T-helper 17 cell (primary cell): ENCODE measurements around the gene SKI. TPM values are rescaled to one million over a fixed set of nuclear protein-coding genes. Genes with fewer than 3 reads are reported as not detected.
"Not testable (repeated sequence)": the region's sequence is repeated elsewhere in the genome, so short reads cannot be mapped to it uniquely, and the experiment has no call there.

Source experiments
- ATAC-seq: fragments of 150-1000 bp; cut with Tn5 transposase; 2 replicates; pipeline ENCODE4 v1.10.0; 2021; ENCODE audit warnings: mild to moderate bottlenecking, moderate library complexity
- DNase-seq, 3 donors: peaks; one replicate each; pipeline versions ENCODE4 v3.0.0 to v3.0.0-alpha.2; 2020 to 2021
- H3K9me3 ChIP-seq: one replicate; pipeline ENCODE4 v1.7.0; 2013; ENCODE audit warnings: low read length, mild to moderate bottlenecking; ENCODE audit not compliant: control insufficient read depth, poor library complexity, severe bottlenecking
- H3K27ac Mint-ChIP-seq: one replicate; pipeline ENCODE4 v1.8.0; 2022; ENCODE audit warnings: mild to moderate bottlenecking, moderate library complexity, mixed read lengths
- H3K27me3 Mint-ChIP-seq: one replicate; pipeline ENCODE4 v1.8.0; 2022; ENCODE audit warnings: mixed read lengths
- H3K36me3 Mint-ChIP-seq: one replicate; pipeline ENCODE4 v1.8.0; 2022; ENCODE audit warnings: low read depth, mixed read lengths
- H3K4me1 Mint-ChIP-seq: one replicate; pipeline ENCODE4 v1.8.0; 2022; ENCODE audit warnings: mild to moderate bottlenecking, mixed read lengths
- H3K4me3 Mint-ChIP-seq: one replicate; pipeline ENCODE4 v1.8.0; 2022; ENCODE audit warnings: mild to moderate bottlenecking, moderate library complexity, mixed read lengths
- total RNA-seq, 4 donors: library from RNA in 2 of 4; stranded (reverse) in 2 of 4; gene quantifications; one replicate each; pipeline ENCODE4 v1.2.3 and lab custom pipeline; 2022 to 2026

SKI gene
- total RNA-seq, 2 donors from 2014 or later, result 183 to 215 TPM

DNA sequence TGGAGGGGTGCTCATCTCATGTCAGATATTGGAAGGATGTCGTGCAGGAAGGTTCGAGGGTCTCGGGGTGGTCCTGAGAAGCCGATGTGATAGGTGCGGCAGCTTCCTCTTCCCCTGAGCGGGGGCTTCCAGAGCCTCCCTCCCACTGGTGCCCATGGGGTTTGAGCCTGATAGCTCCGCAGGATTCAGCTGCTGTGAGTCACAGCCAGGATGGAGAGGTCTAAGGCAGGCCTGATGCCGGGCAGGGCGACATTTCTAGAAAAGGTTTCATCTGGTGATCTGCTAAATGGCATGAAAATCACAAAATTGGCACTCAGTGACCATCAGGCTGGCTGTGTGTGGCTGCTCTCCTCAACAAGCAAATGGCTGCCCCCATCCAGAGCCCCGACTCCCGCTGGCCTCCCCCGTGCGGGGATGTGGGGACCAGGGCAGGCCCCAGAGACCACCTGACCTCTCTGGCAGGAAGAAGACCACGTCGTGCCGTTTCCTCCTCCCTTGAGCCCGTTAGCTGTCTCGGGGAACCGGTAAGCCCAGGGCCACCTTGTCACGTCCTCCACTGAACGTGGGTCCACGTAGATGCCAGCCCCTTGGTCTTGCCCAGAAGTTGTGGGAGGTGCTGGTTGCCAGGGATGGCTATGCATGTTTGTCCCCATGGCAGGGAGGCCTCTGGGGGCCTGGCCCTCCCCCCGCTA, 66.1 kb downstream of the SKI start:
- peaks cover 2% of the 10 kb centered on the region for H3K36me3 Mint-ChIP-seq
- H3K27me3 Mint-ChIP-seq, result no peaks in the 10 kb centered on the region
- peak overlapping the region; percentile 96 for H3K27ac Mint-ChIP-seq

GRCh38 chr1:2294725-2295078, 66.6 kb downstream of the SKI start:
- H3K4me1 Mint-ChIP-seq, result peaks cover 54% of the 10 kb centered on the region
- no peaks in the 10 kb centered on the region for H3K9me3 ChIP-seq
- peaks cover 2% of the 10 kb centered on the region for H3K36me3 Mint-ChIP-seq
- H3K4me3 Mint-ChIP-seq, result peak overlapping the region; percentile 49
- DNase-seq, result no peak
- H3K27me3 Mint-ChIP-seq, result no peaks in the 10 kb centered on the region
- peak overlapping the region; percentile 86 for H3K27ac Mint-ChIP-seq
- ATAC-seq, result no peak

More for the DNA sequence above, 66.1 kb downstream of the SKI start:
- H3K4me3 Mint-ChIP-seq, result peak overlapping the region; percentile 72
- no peak for ATAC-seq
- H3K9me3 ChIP-seq, result no peaks in the 10 kb centered on the region
- DNase-seq, result no peak
- H3K4me1 Mint-ChIP-seq, result peaks cover 55% of the 10 kb centered on the region

DNA sequence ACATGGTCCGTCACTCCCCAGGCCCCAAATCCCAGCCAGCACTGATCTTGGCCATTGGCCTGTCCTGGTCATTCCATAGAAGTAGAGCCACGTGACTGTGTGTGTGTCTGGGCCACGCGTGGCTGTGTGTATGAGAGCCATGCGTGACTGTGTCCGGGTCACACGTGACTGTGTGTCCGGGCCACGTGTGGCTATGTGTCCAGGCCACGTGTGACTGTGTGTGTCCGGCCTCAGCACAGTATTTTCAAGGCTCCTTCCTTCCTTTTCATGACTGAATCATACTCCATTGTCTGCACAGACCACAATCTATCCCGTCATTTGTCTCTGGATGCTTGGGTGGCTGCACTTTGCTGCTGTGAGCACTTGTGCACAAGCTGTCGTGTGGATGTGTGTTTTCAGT, 67.4 kb downstream of the SKI start:
- Mint-ChIP-seq H3K4me1 (peaks cover 51% of the 10 kb centered on the region), H3K27me3 (no peaks in the 10 kb centered on the region), H3K4me3 (peak overlapping the region; percentile 66), H3K36me3 (peaks cover 2% of the 10 kb centered on the region), H3K27ac (peak overlapping the region; percentile 86)
- no peak for ATAC-seq
- no peaks in the 10 kb centered on the region for H3K9me3 ChIP-seq
- DNase-seq, result no peak

DNA sequence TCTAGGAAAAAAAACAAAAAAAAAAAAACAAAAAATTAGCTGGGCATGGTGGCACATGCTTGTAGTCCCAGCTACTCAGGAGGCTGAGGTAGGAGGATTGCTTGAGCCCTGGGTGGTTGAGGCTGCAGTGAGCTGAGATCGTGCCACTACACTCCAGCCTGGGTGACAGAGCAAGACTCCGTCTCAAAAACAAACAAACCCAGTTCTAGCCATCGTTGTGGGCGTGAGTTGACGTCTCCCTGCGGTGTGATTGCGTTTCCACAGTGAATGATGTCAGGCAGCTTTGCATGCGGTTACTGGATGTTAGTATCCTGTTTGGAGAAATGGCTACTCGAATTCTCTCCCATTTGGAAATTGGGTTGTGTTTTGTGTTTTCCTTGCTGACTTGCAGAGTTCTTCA, 68.1 kb downstream of the SKI start:
- ATAC-seq, H3K36me3 Mint-ChIP-seq, H3K9me3 ChIP-seq, DNase-seq, H3K27me3 Mint-ChIP-seq, H3K4me3 Mint-ChIP-seq: not testable (repeated sequence)
- Mint-ChIP-seq H3K27ac (peak overlapping the region; percentile 86), H3K4me1 (peaks cover 48% of the 10 kb centered on the region)

GRCh38 chr1:2296614-2297013, 68.5 kb downstream of the SKI start:
- no peaks in the 10 kb centered on the region for H3K9me3 ChIP-seq
- ATAC-seq (no peak), DNase-seq (no peak)
- no peak overlapping the region for H3K4me3 Mint-ChIP-seq
- H3K27ac Mint-ChIP-seq, result peak overlapping the region; percentile 86
- H3K4me1 Mint-ChIP-seq, result peaks cover 50% of the 10 kb centered on the region
- H3K27me3 Mint-ChIP-seq, result no peaks in the 10 kb centered on the region
- H3K36me3 Mint-ChIP-seq, result peaks cover 2% of the 10 kb centered on the region

GRCh38 chr1:2297246-2298011, 69.3 kb downstream of the SKI start:
- Mint-ChIP-seq H3K27me3 (no peaks in the 10 kb centered on the region), H3K36me3 (peaks cover 2% of the 10 kb centered on the region), H3K27ac (peak overlapping the region; percentile 86), H3K4me1 (peaks cover 46% of the 10 kb centered on the region), H3K4me3 (no peak overlapping the region)
- ATAC-seq (no peak), DNase-seq (no peak)
- no peaks in the 10 kb centered on the region for H3K9me3 ChIP-seq

GRCh38 chr1:2298685-2299084, 70.6 kb downstream of the SKI start:
- H3K36me3 Mint-ChIP-seq, result no peaks in the 10 kb centered on the region
- peak overlapping the region; percentile 69 for H3K4me3 Mint-ChIP-seq
- no peak for DNase-seq
- H3K27me3 Mint-ChIP-seq, result no peaks in the 10 kb centered on the region
- H3K4me1 Mint-ChIP-seq, result peaks cover 41% of the 10 kb centered on the region
- H3K9me3 ChIP-seq, result no peaks in the 10 kb centered on the region
- H3K27ac Mint-ChIP-seq, result peak overlapping the region; percentile 96
- ATAC-seq, result no peak

DNA sequence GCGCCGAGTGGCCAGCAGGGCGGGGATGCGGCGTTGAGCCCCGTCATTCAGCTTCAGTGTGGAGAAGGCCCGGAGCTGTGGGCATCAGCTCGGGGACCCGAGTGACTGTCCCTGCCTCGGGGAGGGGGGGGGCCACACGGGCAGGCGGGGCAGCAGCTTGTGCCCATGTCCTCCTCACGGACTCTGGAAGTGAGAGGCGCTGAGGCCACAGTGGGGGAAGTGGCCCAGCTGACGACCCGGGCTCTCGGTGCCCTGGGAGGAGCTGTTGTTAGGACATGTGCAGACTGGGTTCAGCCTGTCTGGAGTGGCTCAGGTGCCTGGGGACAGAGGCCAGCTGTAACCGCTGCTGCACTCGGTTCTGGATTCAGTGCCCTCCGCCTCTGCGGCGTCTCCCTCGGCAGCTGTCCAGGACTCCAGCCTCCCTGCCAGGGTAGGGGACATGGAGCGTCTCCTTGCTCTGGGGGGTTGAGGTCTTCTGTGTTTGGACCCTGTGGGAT, 71.1 kb downstream of the SKI start:
- H3K27me3 Mint-ChIP-seq, result no peaks in the 10 kb centered on the region
- H3K27ac Mint-ChIP-seq, result peak overlapping the region; percentile 96
- H3K36me3 Mint-ChIP-seq, result no peaks in the 10 kb centered on the region
- peak overlapping the region; percentile 81 for H3K4me3 Mint-ChIP-seq
- DNase-seq, result no peak
- no peaks in the 10 kb centered on the region for H3K9me3 ChIP-seq
- H3K4me1 Mint-ChIP-seq, result peaks cover 37% of the 10 kb centered on the region
- no peak for ATAC-seq

DNA sequence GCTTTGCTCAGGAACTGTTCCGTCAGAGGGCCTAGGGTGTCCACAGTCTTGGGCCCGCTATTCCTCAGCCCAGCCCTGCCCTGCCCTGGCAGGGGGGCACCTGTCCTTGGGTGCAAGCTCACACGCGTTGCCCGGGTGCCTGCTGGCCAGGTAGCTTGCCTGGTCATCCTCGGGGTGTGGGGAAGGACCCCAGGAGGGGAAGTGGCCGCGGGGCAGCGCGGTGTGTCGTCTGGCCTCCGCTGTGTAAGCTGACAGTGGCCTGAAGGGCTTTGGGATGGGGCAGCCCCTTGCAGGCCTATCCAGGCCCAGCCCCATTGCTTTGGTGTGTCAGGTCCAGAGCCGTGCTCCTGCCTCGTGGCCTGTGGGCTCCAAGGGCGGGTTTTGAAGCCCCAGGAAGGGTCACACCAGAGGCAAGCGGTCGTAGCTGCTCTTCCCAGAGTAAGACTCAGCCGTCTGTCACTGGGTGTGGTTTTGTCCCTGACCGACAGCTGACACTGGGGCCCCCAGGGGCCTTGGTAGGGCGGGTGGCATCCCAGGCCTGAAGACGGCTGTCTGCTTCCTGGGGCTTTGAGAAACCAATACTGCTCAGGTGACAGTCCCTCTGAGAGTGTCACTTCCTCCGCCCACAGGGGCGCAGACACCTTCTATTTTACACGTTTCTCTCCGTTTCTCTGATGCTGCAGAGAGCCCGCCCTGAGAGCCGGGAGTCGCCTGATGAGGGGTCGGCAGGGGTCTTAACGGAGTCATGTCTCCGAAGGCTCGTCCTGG, 72.1 kb downstream of the SKI start:
- ATAC-seq (peak; percentile 69), DNase-seq (peak; percentile 51 to 67 (median 65))
- no peaks in the 10 kb centered on the region for H3K9me3 ChIP-seq
- Mint-ChIP-seq H3K4me3 (peak overlapping the region; percentile 81), H3K4me1 (peaks cover 32% of the 10 kb centered on the region), H3K27me3 (no peaks in the 10 kb centered on the region), H3K36me3 (no peaks in the 10 kb centered on the region), H3K27ac (peak overlapping the region; percentile 96)

DNA sequence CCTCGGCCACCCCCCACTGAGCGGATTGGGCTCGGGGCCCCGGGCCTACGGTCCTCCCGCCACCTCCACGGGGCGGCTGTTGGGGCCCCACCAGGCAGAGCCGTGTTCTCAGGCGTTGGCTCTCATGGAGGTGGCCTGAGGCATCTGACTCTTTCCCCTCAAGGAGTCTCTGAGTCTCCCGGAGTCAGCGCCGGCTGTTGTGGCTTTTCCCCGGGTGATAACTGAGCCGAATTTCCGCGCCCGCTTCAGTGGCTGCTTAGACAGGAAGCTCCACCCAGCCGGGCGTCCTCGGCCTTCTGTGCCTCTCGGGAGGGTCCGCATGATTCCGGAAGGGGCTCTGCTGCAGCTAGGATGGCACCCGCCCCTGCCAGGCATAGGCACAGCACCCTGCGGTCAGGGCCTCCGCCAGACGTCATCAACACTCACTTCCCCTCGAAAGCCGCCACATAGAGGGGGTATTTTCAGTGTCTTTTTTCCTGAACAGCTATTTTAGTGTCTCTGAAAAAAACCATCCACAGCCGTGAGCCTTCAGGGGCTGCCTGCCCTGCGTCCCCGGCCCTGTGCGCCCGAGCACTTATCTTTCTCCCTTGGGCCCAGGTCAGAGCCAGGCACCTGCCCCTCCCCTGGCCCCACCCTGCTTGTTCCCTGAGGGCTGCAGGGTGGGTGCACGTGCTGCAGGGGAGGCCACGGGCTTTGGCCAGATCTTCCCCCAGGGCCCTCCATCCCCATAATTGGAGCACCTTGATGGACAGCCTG, 72.9 kb downstream of the SKI start:
- no peaks in the 10 kb centered on the region for H3K9me3 ChIP-seq
- peak; percentile 87 to 93 (median 90) for DNase-seq
- H3K4me1 Mint-ChIP-seq, result peaks cover 30% of the 10 kb centered on the region
- peak; percentile 87 for ATAC-seq
- H3K36me3 Mint-ChIP-seq, result no peaks in the 10 kb centered on the region
- peak overlapping the region; percentile 81 for H3K4me3 Mint-ChIP-seq
- H3K27ac Mint-ChIP-seq, result peak overlapping the region; percentile 96
- H3K27me3 Mint-ChIP-seq, result no peaks in the 10 kb centered on the region

DNA sequence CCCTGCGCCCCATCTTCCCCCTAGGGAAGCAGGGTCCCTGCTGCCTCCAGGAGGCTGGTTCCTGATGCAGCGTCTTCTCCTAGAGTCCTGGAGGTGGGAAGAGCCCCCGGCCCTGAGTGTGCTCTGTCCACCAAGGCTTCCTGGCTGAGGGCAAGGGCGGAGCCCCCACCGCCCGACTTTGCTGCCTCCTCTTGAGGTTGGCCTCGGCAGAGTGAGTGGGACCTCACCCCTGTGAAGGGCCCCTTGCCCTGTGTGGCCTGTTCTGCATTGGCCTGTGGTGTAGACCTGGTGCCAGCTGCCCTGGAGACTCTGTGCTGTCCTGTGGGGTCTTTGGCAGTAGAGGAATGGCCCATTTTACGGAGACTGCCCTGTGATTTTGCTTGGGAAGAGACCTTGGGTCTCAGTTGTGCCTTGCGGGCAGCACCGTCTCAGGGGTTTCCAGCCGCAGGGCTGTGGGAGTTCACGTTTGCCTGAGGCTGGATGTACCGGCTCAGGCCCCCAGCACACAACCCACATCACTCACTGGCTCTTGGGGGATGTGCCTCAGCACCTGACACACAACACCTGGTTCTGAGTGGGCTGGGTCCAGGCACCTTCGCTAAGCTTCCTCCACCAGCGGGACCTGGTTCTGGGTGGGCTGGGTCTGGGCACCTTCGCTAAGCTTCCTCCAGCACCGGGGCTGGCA, 73.6 kb downstream of the SKI start:
- DNase-seq (no peak), ATAC-seq (no peak)
- no peaks in the 10 kb centered on the region for H3K27me3 Mint-ChIP-seq
- H3K36me3 Mint-ChIP-seq, result no peaks in the 10 kb centered on the region
- peak overlapping the region; percentile 81 for H3K4me3 Mint-ChIP-seq
- H3K9me3 ChIP-seq, result no peaks in the 10 kb centered on the region
- H3K4me1 Mint-ChIP-seq, result peaks cover 26% of the 10 kb centered on the region
- H3K27ac Mint-ChIP-seq, result peak overlapping the region; percentile 96

DNA sequence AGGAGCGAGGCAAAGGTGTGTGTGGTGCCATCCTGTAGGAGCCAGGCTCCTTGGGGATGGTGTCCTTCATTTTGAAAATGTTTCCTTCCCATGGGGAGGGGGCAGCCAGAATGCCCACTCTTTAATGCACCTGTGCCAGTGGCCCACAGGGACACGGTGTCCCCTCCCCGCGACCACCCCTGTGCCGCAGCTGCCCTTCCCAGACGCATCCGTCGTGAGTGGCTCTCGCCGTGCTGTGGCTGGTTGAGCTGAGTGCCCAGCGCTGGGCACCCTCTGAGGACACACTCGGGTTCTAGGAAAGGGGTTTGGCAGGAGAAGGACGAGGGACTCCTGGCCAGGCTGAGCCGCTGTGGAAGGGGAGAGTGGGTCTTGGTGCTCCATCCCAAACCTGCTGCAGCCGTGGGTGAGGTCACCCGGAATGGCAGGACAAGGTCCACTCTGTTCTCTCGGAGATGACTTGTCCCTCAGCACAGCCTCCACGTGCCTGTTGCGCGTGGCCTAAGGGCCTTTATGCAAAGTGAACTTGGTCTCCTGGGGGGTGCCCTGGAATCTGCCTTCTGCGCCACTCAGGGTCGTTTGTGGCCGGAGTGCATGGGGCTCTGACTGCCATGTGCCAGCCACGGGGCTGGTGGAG, 74.3 kb downstream of the SKI start:
- peak overlapping the region; percentile 39 for H3K4me3 Mint-ChIP-seq
- ATAC-seq (no peak), DNase-seq (no peak)
- no peaks in the 10 kb centered on the region for H3K36me3 Mint-ChIP-seq
- peaks cover 24% of the 10 kb centered on the region for H3K4me1 Mint-ChIP-seq
- no peaks in the 10 kb centered on the region for H3K9me3 ChIP-seq
- H3K27ac Mint-ChIP-seq, result peak overlapping the region; percentile 96
- no peaks in the 10 kb centered on the region for H3K27me3 Mint-ChIP-seq
